Measurements from ENCODE around the gene CCDC170. TPM values are rescaled to one million over a fixed set of nuclear protein-coding genes. Genes with fewer than 3 reads are reported as not detected.

CCDC170 gene
- total RNA-seq, 3 donors from 2014 or later (not counting 1 experiment from before 2014, with no cell fraction given): 0.20 to 0.96 (median 0.25) TPM

DNA sequence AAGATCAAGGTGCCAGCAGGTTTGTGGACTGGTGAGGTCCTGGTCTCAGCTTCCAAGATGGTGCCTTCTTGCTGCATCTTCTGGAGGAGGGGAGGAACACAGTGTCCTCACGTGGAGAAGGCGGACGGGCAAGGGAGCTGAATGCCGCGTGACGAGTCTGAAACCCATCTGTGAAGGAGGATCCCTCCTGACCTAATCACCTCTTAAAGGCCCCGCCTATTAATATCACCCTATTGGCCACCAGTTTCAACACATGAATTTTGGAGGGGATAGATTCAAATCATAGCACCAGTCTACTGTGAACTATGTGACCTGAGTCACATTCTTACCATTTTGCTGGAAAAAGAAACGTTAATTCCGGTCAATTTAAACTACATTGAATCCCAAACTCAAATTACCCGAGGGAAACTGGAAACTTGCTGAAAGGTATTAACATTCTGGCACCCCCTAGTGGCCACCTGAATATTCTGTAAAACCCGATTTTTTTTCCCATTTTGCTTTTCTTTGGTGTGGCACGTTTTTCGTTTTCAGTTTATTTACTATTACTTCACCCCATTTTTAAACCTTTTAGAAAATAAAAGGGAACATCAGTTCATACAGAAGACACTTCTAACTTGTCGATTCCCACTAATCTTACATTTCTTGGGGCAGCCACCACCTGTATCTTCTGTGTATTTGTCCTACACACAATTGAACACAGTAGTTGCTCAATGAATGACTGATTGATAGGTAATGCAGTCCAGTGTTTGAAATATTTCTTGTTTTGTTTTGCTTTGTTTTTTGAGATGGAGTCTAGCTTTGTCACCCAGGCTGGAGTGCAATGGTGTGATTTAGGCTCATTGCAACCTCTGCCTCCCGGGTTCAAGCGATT is 17.9 kb upstream of the CCDC170 start:
- intact Hi-C loops (cut with micrococcal nuclease): loop anchor here (1.0 to 5.0 kb wide), 2 partner anchors 35 to 584 kb away; no protein-coding TSS in a partner anchor
- Mint-ChIP-seq H3K9me3 (no peaks in the 10 kb centered on the region), H3K27ac (no peak overlapping the region), H3K4me1 (peaks cover under 1 to 5% of the 10 kb centered on the region in 2 donors), H3K4me3 (no peak overlapping the region), H3K27me3 (ENCODE audit: low read depth in 2 of 2) (no peaks in the 10 kb centered on the region), H3K36me3 (no peaks in the 10 kb centered on the region)
- DNase-seq: peak in 1 of 2 donors; percentile 80
- Histone ChIP-seq H3K9me3 (ENCODE audit: control insufficient read depth, insufficient read depth, low read length) (no peaks in the 10 kb centered on the region), H3K4me1 (ENCODE audit: control insufficient read depth, insufficient read depth, low read length) (peaks cover 4% of the 10 kb centered on the region), H3K4me3 (ENCODE audit: low read length) (no peak overlapping the region), H3K27me3 (ENCODE audit: control insufficient read depth, insufficient read depth, low read length) (no peaks in the 10 kb centered on the region), H3K36me3 (ENCODE audit: control insufficient read depth, insufficient read depth, low read length) (no peaks in the 10 kb centered on the region), H3K27ac (ENCODE audit: low read length) (no peak overlapping the region)
- WGBS (ENCODE audit: insufficient coverage): 23% methylated on average over 13 of the region's 16 CpGs
- peak in 2 of 3 donors; percentile 51 to 57 for ATAC-seq
- TF ChIP-seq, protein P1, sequence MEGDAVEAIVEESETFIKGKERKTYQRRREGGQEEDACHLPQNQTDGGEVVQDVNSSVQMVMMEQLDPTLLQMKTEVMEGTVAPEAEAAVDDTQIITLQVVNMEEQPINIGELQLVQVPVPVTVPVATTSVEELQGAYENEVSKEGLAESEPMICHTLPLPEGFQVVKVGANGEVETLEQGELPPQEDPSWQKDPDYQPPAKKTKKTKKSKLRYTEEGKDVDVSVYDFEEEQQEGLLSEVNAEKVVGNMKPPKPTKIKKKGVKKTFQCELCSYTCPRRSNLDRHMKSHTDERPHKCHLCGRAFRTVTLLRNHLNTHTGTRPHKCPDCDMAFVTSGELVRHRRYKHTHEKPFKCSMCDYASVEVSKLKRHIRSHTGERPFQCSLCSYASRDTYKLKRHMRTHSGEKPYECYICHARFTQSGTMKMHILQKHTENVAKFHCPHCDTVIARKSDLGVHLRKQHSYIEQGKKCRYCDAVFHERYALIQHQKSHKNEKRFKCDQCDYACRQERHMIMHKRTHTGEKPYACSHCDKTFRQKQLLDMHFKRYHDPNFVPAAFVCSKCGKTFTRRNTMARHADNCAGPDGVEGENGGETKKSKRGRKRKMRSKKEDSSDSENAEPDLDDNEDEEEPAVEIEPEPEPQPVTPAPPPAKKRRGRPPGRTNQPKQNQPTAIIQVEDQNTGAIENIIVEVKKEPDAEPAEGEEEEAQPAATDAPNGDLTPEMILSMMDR (IDR thresholded peaks at IDR 0.05): peak; percentile 95

DNA sequence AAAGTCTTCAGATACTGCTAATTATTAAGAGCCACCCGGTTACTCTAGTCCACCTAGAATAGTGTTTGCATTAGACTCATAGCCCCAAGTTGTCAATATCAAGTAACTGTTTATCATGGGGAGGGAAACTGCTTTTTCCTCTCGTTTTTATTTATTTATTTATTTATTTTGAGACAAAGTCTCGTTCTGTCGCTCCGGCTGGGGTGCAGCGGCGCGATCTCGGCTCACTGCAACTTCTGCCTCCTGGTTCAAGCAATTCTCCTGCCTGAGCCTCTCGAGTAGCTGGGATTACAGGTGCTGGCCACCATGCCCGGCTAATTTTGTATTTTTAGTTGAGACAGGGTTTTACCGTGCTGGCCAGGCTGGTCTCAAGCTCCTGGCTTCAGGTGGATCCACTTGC is 16.1 kb upstream of the CCDC170 start:
- Mint-ChIP-seq H3K4me3 (no peak overlapping the region), H3K27ac (no peak overlapping the region), H3K27me3 (ENCODE audit: low read depth in 2 of 2) (no peaks in the 10 kb centered on the region), H3K36me3 (no peaks in the 10 kb centered on the region), H3K9me3 (no peaks in the 10 kb centered on the region), H3K4me1 (peaks cover 18 to 23% of the 10 kb centered on the region in 2 donors)
- DNase-seq (no peak), ATAC-seq (no peak)
- no peak overlapping the region for H3K27ac ChIP-seq (ENCODE audit: low read length)
- no peaks in the 10 kb centered on the region for H3K27me3 ChIP-seq (ENCODE audit: control insufficient read depth, insufficient read depth, low read length)
- TF ChIP-seq, protein P1 (IDR thresholded peaks at IDR 0.05): no peak
- no peaks in the 10 kb centered on the region for H3K9me3 ChIP-seq (ENCODE audit: control insufficient read depth, insufficient read depth, low read length)
- no peaks in the 10 kb centered on the region for H3K36me3 ChIP-seq (ENCODE audit: control insufficient read depth, insufficient read depth, low read length)
- peaks cover 12% of the 10 kb centered on the region for H3K4me1 ChIP-seq (ENCODE audit: control insufficient read depth, insufficient read depth, low read length)
- no peak overlapping the region for H3K4me3 ChIP-seq (ENCODE audit: low read length)
- intact Hi-C loops (cut with micrococcal nuclease): loop anchor here (5.0 kb wide), 1 partner anchor 585 kb away; no protein-coding TSS in a partner anchor
- WGBS (ENCODE audit: insufficient coverage): 96% methylated on average over 11 of the region's 12 CpGs

DNA sequence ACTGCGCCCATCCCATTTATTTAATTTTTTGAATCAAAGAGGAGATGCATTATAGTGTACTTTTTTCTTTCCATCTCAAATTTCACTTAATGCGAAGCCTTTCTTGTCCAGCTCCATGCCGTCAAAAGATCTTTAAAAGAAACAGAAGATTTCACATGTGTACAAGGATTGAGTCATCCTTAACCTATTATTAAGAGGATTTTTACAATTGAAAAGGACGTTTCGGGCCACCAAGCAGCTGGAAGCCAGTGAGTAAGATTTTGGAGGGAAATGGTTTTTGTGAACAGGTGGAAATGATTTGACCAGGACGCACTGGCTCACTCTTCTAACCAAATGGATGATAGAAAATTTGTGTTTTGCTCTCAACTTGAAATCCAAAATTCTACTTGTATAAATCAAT is 15.1 kb upstream of the CCDC170 start:
- DNase-seq (no peak), ATAC-seq (no peak)
- 100% methylated on average over 3 of the region's 6 CpGs for WGBS (ENCODE audit: insufficient coverage)
- H3K4me1 ChIP-seq (ENCODE audit: control insufficient read depth, insufficient read depth, low read length): peaks cover 12% of the 10 kb centered on the region
- no peaks in the 10 kb centered on the region for H3K36me3 ChIP-seq (ENCODE audit: control insufficient read depth, insufficient read depth, low read length)
- no peak overlapping the region for H3K4me3 ChIP-seq (ENCODE audit: low read length)
- H3K27ac Mint-ChIP-seq: no peak overlapping the region
- no peaks in the 10 kb centered on the region for H3K9me3 Mint-ChIP-seq
- no peaks in the 10 kb centered on the region for H3K9me3 ChIP-seq (ENCODE audit: control insufficient read depth, insufficient read depth, low read length)
- H3K36me3 Mint-ChIP-seq: no peaks in the 10 kb centered on the region
- peaks cover 18 to 25% of the 10 kb centered on the region in 2 donors for H3K4me1 Mint-ChIP-seq
- intact Hi-C loops (cut with micrococcal nuclease): loop anchor here (5.0 kb wide), 1 partner anchor 586 kb away; no protein-coding TSS in a partner anchor
- TF ChIP-seq, protein P1 (IDR thresholded peaks at IDR 0.05): no peak
- H3K4me3 Mint-ChIP-seq: no peak overlapping the region
- H3K27ac ChIP-seq (ENCODE audit: low read length): no peak overlapping the region
- no peaks in the 10 kb centered on the region for H3K27me3 ChIP-seq (ENCODE audit: control insufficient read depth, insufficient read depth, low read length)
- no peaks in the 10 kb centered on the region for H3K27me3 Mint-ChIP-seq (ENCODE audit: low read depth in 2 of 2)
